Activated CD4-positive, alpha-beta T cell treated with anti-CD3 and anti-CD28 coated beads, Interleukin-2, amount 10 ng/mL, durations not matched to agents 7 days and 5 days (primary cell): ENCODE results near the gene MBP. TPM values are rescaled to one million over a fixed set of nuclear protein-coding genes. Genes with fewer than 3 reads are reported as not detected.

Source experiments
- CTCF ChIA-PET: fragments of 350-600 bp; sonication (Branson Sonifier 250); formaldehyde crosslinking; loops from one replicate; lab custom pipeline; 2021; ENCODE audit warnings: antibody characterized with exemption; lab: Charles Lee
- POLR2A ChIA-PET: fragments of 350-600 bp; sonication (Branson Sonifier 250); formaldehyde crosslinking; loops from one replicate; lab custom pipeline; 2021; ENCODE audit warnings: antibody characterized with exemption; lab: Charles Lee
- DNase-seq: peaks from one replicate; pipeline ENCODE4 v3.0.0-alpha.2; 2020
- H3K27ac Mint-ChIP-seq: one replicate; pipeline ENCODE4 v1.8.0; 2021; ENCODE audit warnings: mild to moderate bottlenecking, moderate library complexity, mixed read lengths
- H3K27me3 Mint-ChIP-seq: one replicate; pipeline ENCODE4 v1.8.0; 2021; ENCODE audit warnings: mixed read lengths
- H3K36me3 Mint-ChIP-seq: one replicate; pipeline ENCODE4 v1.8.0; 2021; ENCODE audit warnings: low read depth, mixed read lengths
- H3K4me1 Mint-ChIP-seq: one replicate; pipeline ENCODE4 v1.8.0; 2021; ENCODE audit warnings: mixed read lengths
- H3K4me3 Mint-ChIP-seq: one replicate; pipeline ENCODE4 v1.8.0; 2021; ENCODE audit warnings: mild to moderate bottlenecking, moderate library complexity, mixed read lengths
- H3K9me3 Mint-ChIP-seq: one replicate; pipeline ENCODE4 v1.8.0; 2021; ENCODE audit warnings: mixed read lengths
- total RNA-seq, 2 experiments: library from RNA; stranded (reverse); gene quantifications; one replicate each; pipeline ENCODE4 v1.2.3, GENCODE V29; 2021

Gene MBP
- total RNA-seq, 2 experiments from 2014 or later: 111 to 133 TPM

DNA sequence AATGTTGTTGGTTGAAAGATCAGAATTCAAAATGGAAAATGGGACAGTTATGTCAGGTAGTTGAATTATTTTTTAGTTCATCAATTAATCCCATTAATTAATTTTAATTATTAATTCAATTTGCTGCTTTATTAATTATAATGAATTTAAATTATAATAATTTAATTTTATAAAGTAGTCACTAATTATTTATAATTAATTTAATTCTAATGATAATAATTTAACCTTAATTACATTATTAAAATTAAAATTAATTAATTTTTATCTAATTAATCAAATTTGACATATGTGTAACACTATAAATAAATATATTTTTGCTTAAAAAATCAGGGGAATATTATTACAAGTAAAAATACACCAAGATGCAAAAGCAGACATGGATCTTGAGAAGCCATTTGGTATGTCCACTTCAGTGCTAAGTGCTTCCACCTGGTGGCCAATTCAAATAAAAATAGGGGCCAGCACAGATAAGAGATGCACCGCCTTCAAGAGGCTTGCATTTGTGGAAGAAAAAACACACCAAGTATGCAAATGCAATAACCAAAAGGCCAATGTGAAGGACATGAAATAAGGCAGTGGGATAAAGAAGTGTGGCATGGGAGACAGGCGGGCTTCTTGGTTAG is 73.2 kb downstream of the MBP start:
- Mint-ChIP-seq H3K9me3 (no peaks in the 10 kb centered on the region), H3K4me3 (no peak overlapping the region), H3K27me3 (no peaks in the 10 kb centered on the region), H3K36me3 (peaks cover 64% of the 10 kb centered on the region), H3K4me1 (peaks cover 86% of the 10 kb centered on the region), H3K27ac (peak overlapping the region; percentile 84)
- ChIA-PET CTCF (interaction anchor here (1.0 kb wide), 1 partner anchor 13 kb away, joined by 3 read pairs; no protein-coding TSS in a partner anchor), POLR2A (interaction anchor here (0.7 kb wide), 1 partner anchor 54 kb away, joined by 3 read pairs; no protein-coding TSS in a partner anchor)
- no peak for DNase-seq

DNA sequence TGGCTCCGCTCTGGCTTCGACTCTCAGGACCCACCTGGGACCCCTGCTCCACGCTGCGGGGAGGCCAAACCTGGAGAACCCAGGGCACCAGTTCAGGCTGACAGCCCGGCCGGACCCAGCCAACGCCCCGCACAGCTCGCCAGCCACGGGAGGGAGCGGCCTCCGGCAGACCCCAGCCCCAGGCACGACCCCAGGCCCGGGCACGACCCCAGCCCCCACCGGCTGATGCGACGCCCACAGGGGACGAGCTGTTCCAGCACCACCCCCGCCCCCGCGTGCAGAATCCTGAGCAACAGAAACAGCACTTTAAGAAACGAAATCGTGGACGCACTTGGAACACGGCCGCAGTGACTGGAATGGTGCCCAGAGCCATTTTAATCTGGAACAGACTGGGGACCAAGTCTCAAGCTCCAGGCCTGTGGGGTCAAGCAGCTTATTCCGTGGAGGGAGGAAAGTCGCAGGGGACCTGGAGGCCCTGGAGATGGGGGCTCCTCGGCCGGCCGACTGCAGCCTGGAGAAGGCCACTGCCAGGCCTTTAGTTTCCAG is 74.2 kb downstream of the MBP start:
- Mint-ChIP-seq H3K36me3 (peaks cover 64% of the 10 kb centered on the region), H3K4me1 (peaks cover 86% of the 10 kb centered on the region), H3K9me3 (no peaks in the 10 kb centered on the region), H3K4me3 (no peak overlapping the region), H3K27me3 (no peaks in the 10 kb centered on the region), H3K27ac (no peak overlapping the region)
- CTCF ChIA-PET: interaction anchor here (1.0 kb wide), 1 partner anchor 14 kb away, joined by 3 read pairs; no protein-coding TSS in a partner anchor
- POLR2A ChIA-PET: interaction anchor here (0.7 kb wide), 1 partner anchor 55 kb away, joined by 3 read pairs; no protein-coding TSS in a partner anchor
- DNase-seq: no peak

DNA sequence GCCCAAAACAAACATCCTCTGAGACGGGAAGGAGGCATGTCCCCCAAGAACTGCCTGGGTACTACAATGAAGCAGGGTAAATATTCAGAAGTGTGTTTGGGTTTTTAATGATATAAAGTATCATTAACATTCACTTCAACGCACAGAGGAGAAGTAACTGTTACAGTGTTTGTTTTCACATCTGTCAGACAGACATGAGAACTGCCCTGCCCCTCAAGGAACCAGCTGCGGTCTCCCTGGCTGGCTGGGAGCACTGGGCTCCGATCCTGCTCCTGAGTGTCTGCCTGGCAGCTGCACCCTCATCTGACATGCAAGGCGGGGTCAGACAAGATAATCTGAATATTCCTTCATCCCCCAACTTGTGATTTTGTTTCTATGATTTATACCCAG is 75.6 kb downstream of the MBP start:
- Mint-ChIP-seq H3K4me3 (no peak overlapping the region), H3K9me3 (no peaks in the 10 kb centered on the region), H3K27me3 (no peaks in the 10 kb centered on the region), H3K4me1 (peaks cover 84% of the 10 kb centered on the region), H3K36me3 (peaks cover 57% of the 10 kb centered on the region), H3K27ac (peak overlapping the region; percentile 97)
- CTCF ChIA-PET: interaction anchor here (0.9 to 1.2 kb wide), 3 partner anchors 8 to 34 kb away, joined by 3 to 4 read pairs (median 3); no protein-coding TSS in a partner anchor
- POLR2A ChIA-PET: no interaction called here
- DNase-seq: no peak

DNA sequence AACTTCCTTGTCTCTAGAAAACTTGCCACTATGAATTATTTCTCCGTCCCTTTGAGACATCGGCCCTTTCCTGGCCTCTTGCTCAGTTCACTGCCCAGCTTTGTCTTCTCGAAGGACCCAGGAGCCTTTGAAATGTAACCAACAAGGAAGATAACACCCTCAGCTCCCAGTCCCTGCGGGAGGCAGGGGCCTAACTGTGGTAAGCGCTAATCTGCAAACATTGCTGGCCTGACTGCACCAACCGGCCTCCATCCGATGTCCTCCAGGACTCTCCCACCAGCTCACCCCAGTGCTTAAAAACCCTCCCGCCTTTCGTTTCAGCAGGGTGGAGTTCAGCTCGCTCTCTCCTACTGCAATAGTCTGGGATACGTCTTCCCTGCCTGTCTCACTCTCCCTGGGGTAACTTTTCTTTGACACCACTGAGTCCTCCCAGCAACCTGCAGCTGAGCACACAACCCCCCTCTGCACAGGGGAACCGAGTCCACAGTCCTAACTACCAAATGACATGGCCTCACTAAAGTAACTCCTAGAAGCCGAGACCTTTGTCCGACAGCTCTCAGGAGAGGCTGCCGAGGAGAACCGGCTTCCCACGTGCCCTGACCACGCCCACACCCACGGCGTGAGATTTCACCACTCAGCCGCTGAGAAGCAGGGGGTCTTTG is 76.1 kb downstream of the MBP start:
- H3K27me3 Mint-ChIP-seq: no peaks in the 10 kb centered on the region
- peaks cover 58% of the 10 kb centered on the region for H3K36me3 Mint-ChIP-seq
- H3K27ac Mint-ChIP-seq: peak overlapping the region; percentile 97
- ChIA-PET CTCF (interaction anchor here (0.6 to 2.4 kb wide), 5 partner anchors 9 to 151 kb away, joined by 3 to 20 read pairs (median 3); no protein-coding TSS in a partner anchor), POLR2A (no interaction called here)
- DNase-seq: no peak
- peak overlapping the region; percentile 40 for H3K4me3 Mint-ChIP-seq
- no peaks in the 10 kb centered on the region for H3K9me3 Mint-ChIP-seq
- peaks cover 84% of the 10 kb centered on the region for H3K4me1 Mint-ChIP-seq

DNA sequence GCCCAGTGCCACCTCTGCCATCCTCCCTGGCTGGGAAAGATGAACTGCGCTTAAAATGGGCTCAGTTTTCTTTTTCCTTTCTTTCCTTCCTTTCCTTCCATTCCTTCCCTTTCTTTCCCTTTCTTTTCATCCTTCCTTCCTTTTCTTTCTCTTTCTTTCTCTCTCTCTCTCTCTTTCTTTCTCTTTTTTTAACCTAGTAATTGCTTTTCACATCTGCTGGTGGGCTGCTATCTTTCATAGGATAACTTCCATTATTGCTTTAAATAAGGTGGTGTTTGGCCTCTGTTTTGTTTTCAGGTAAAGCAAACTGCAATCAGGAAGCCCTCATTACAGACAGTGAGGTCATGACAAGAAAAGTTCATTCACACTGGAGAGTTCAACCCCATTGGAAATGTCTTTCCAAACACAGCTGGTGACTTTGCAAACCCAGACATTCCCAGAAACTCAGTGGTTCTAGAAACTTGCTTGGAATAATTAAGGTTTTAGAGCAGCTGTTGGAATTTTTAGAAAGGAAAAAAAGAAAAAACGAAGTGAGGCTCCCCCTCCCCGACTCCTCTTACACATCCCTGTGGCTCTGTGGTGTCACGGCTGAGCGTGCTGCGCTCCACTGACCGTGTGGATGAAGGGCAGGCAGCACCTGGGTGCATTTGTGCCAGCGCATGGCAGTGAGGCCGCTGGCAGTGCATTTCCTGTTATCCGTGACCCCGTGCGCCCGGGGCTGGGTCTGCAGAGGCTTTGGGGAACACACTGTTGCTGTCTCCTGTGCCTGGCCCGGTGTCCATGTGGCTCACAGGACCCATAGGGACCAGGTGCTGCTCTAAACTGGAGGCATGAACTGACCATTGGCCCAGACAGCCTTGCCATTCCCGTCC is 76.9 kb downstream of the MBP start:
- Mint-ChIP-seq H3K27ac (peak overlapping the region; percentile 97), H3K4me3 (peak overlapping the region; percentile 80), H3K9me3 (no peaks in the 10 kb centered on the region), H3K4me1 (peaks cover 81% of the 10 kb centered on the region), H3K36me3 (peaks cover 56% of the 10 kb centered on the region), H3K27me3 (no peaks in the 10 kb centered on the region)
- no peak for DNase-seq
- CTCF ChIA-PET: interaction anchor here (0.6 to 2.5 kb wide), 15 partner anchors 10 to 396 kb away, joined by 3 to 20 read pairs (median 4); partner anchors contain the start of gene MBP
- POLR2A ChIA-PET: interaction anchor here (0.5 to 1.0 kb wide), 2 partner anchors 12 to 47 kb away, joined by 3 to 7 read pairs; no protein-coding TSS in a partner anchor

DNA sequence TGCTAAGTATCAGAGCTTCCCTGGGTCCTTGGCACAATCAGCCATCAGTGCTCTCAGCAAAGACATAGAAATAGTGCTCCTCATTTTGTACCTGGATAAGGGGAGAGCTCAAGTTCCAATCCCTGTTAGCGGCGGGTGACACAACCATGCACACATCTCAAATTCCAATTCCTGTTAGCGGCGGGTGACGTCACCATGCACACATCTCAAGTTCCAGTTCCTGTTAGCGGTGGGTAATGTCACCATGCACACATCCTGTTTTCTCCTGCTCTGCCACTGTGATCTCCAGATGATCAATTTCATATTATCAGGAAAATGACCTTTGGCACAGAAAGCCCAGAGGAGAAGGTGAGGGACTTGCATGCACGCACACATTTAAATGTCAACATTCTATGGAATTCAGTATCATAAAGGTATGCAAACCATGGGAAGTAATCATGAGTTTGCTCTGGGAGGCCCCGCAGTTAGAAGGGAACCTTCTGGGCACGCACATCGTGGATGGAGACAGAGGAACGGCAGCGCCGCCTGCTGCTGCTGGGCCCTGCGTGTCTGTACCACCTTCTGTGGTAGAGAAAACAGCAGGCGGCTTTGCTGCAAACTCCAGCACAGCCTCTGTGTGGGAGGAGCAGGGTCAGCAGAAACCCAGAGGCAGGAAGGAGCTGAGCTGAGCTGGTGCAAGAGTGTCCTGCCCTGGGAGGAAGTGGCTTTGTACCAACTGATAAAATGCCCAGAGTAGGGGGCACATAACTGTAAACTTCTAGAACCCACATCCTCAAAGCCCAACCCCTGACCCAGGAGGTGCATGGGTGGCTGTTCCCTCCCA is 77.8 kb downstream of the MBP start:
- Mint-ChIP-seq H3K4me3 (peak overlapping the region; percentile 80), H3K36me3 (peaks cover 48% of the 10 kb centered on the region), H3K9me3 (no peaks in the 10 kb centered on the region), H3K27me3 (no peaks in the 10 kb centered on the region), H3K27ac (peak overlapping the region; percentile 97), H3K4me1 (peaks cover 76% of the 10 kb centered on the region)
- POLR2A ChIA-PET: interaction anchor here (0.5 to 1.0 kb wide), 4 partner anchors 11 to 1950 kb away, joined by 3 to 7 read pairs (median 3); no protein-coding TSS in a partner anchor
- peak; percentile 89 for DNase-seq
- CTCF ChIA-PET: interaction anchor here (0.7 to 2.5 kb wide), 17 partner anchors 8 to 152 kb away, joined by 3 to 20 read pairs (median 4); partner anchors contain the start of gene MBP

DNA sequence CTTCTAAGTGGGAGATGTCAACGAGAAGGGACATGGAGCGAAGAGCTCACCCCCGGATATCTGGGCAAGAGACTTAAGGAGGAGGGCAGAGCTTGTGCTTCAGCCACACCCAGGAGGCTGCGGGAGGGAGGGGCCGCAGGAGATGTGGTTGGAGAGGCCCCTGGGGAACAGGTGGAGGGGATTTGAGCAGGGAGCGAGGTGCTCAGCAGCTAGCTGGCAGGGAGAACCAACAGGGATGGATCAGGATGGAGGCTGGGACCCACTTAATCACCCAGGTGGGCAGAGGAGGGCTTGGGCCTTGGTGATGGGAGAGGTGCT is 78.3 kb downstream of the MBP start:
- ChIA-PET POLR2A (interaction anchor here (1.0 kb wide), 1 partner anchor 11 kb away, joined by 3 read pairs; no protein-coding TSS in a partner anchor), CTCF (interaction anchor here (0.9 to 2.5 kb wide), 12 partner anchors 9 to 134 kb away, joined by 3 to 20 read pairs (median 4); partner anchors contain the start of gene MBP)
- H3K27me3 Mint-ChIP-seq: no peaks in the 10 kb centered on the region
- H3K9me3 Mint-ChIP-seq: no peaks in the 10 kb centered on the region
- peak; percentile 56 for DNase-seq
- H3K27ac Mint-ChIP-seq: peak overlapping the region; percentile 97
- peak overlapping the region; percentile 80 for H3K4me3 Mint-ChIP-seq
- peaks cover 45% of the 10 kb centered on the region for H3K36me3 Mint-ChIP-seq
- H3K4me1 Mint-ChIP-seq: peaks cover 74% of the 10 kb centered on the region

DNA sequence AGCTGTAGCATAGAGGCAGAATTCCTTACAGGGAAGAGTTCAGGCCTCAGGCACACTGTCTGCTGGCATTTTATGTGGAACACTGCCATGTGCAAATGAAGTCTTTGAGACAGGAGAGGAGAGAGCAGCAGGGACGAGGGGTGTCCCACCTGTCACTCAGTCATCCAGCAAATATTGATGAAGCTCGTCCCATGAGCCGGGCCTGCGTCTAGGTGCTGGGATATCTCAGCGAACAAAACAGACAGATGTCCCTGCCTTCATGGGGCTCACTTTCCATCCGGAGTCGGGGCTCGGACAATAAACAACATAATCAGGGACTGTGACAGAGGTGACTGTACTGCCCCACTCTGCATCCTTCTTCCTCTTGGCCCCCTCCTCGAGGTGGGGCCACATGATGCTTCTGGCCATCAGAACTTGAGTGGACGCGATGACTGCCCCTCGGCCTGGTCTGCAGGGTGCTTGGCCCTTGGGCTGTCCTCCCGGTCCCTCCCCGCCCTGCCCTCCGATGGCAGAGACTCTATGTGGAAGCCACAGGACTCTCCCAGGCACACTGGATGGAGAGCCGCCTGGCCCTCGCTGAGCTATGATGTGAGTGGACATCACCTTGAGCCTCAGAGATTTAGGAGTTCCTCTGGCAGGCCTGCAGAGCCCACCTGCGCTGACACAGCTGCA is 78.8 kb downstream of the MBP start:
- DNase-seq: no peak
- H3K36me3 Mint-ChIP-seq: peaks cover 42% of the 10 kb centered on the region
- peak overlapping the region; percentile 80 for H3K4me3 Mint-ChIP-seq
- POLR2A ChIA-PET: interaction anchor here (1.0 kb wide), 1 partner anchor 12 kb away, joined by 3 read pairs; no protein-coding TSS in a partner anchor
- CTCF ChIA-PET: interaction anchor here (0.9 to 2.5 kb wide), 11 partner anchors 9 to 134 kb away, joined by 3 to 20 read pairs (median 4); partner anchors contain the start of gene MBP
- peak overlapping the region; percentile 97 for H3K27ac Mint-ChIP-seq
- no peaks in the 10 kb centered on the region for H3K27me3 Mint-ChIP-seq
- H3K4me1 Mint-ChIP-seq: peaks cover 71% of the 10 kb centered on the region
- H3K9me3 Mint-ChIP-seq: no peaks in the 10 kb centered on the region

DNA sequence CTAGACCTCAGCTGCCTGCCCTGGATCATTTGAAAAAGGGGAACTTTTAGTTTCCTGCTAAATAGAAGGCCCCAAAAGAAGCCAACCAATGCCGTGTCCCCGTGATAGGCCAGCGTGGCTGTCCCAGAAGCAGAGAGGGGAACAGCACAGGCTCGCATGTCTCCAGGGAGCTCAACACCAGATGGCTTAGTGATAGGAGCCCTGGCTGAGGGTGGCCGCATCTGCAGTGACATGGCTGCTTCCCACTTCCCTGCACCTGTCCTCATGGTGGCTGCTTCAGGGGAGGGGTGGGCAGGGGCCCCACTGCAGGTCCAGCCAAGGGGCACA is 79.6 kb downstream of the MBP start:
- no peak for DNase-seq
- Mint-ChIP-seq H3K36me3 (peaks cover 48% of the 10 kb centered on the region), H3K4me3 (peak overlapping the region; percentile 80), H3K9me3 (no peaks in the 10 kb centered on the region), H3K27me3 (no peaks in the 10 kb centered on the region), H3K27ac (peak overlapping the region; percentile 97), H3K4me1 (peaks cover 75% of the 10 kb centered on the region)
- ChIA-PET POLR2A (no interaction called here), CTCF (interaction anchor here (1.4 to 2.3 kb wide), 5 partner anchors 10 to 132 kb away, joined by 3 to 11 read pairs (median 4); no protein-coding TSS in a partner anchor)

DNA sequence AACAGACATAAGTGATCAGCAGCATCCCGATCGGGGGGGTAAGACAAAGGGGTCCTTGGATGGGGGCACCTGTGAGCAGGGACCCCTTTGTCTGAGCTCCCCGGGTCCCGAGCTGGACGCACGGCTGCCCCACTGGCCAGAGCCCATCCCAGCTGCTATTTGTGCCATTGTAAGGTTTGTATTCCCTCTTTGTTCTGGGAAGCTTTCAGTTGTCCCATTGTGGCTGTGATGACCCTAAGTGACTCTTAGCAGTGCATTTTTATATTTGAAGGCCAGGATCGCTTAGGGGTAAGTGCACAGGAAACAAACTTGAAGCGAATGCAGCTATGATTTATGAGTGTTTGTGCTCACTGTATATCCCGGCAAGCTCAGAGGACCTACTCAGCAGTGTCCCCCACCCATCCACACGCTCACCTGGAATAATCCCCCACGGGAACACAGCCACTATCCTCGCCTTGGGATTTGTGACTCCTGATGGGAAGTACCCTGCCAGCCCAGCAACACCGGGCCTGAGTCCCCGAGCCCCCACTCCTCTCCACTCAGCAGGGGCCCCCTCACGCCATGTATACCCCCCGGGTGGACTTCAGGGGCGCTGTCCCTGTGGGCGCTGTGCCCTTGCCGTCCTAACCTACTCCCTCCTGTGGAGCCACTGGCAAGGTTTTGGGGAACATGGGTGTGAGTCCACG is 80.1 kb downstream of the MBP start:
- peaks cover 48% of the 10 kb centered on the region for H3K36me3 Mint-ChIP-seq
- ChIA-PET CTCF (interaction anchor here (1.4 to 2.3 kb wide), 3 partner anchors 18 to 131 kb away, joined by 3 to 11 read pairs (median 3); no protein-coding TSS in a partner anchor), POLR2A (no interaction called here)
- no peak for DNase-seq
- peak overlapping the region; percentile 97 for H3K27ac Mint-ChIP-seq
- H3K4me3 Mint-ChIP-seq: no peak overlapping the region
- no peaks in the 10 kb centered on the region for H3K9me3 Mint-ChIP-seq
- H3K4me1 Mint-ChIP-seq: peaks cover 75% of the 10 kb centered on the region
- H3K27me3 Mint-ChIP-seq: no peaks in the 10 kb centered on the region
